ENCODE measurements around the gene THBS3. TPM values are rescaled to one million over a fixed set of nuclear protein-coding genes. Genes with fewer than 3 reads are reported as not detected.
"Not testable (repeated sequence)": the region's sequence is repeated elsewhere in the genome, so short reads cannot be mapped to it uniquely, and the experiment has no call there.

Gene THBS3
- total RNA-seq, 1 experiment from 2014 or later: 14.9 TPM

DNA sequence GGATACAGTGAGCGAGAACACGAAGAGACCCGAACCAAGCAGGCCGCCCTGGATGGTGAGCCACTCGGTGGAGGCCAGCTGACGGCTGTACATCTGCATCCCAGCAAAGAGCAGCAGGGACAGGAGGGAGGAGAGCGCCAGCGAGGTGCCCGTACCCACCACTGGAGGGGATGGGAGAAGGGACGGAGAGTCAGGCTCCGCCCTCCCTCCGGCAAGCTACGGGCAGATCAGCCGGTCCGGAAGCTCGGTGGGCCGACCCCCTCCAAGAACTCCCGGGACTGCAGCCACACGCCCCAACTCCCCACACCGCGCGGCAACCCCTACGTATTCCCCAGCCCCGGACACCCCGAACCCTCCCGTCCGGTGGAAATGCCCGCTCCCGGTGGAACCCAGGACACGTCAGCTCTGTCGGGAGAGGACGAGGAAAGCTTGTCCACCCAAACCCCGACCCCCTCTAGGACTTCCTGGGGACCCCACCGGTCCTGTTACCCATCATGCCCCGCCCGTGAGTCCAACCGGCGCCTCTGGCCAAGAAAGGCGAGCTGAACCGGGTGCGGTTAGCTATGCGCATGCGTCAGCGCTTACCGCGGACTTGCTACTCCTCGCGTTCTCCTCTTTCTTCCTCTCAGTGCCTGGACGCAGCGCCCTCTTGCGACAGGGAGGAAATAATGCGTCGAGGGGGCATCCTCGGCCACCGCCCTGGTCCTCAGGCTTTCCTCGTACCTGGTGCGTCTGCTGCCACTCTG is 34.8 kb downstream of the THBS3 start, which contains the start of gene KRTCAP2:
Gene KRTCAP2, minus strand, starts transcription at position 573 of the 746 bp plus-strand sequence. Its CDS starts 80 bp downstream, at position 493.
- peaks cover 14% of the 10 kb centered on the region for H3K36me3 ChIP-seq (replicated peaks; ENCODE audit: control insufficient read depth, insufficient read depth, low read length)
- DNase-seq: peak; percentile 97

GRCh38 chr1:155171836-155172731 is 35.6 kb downstream of the THBS3 start:
- Histone ChIP-seq H3K4me3 (ENCODE audit: insufficient read depth, low read depth, low read length) (peak overlapping the region; percentile 96), H3K27me3 (ENCODE audit: control insufficient read depth, insufficient read depth, low read length) (no peaks in the 10 kb centered on the region), H3K36me3 (replicated peaks; ENCODE audit: control insufficient read depth, insufficient read depth, low read length) (peaks cover 6% of the 10 kb centered on the region)
- DNase-seq: no peak

More for the DNA sequence above, 34.8 kb downstream of the THBS3 start, which contains the start of gene KRTCAP2:
- peak within 1 kb of the TSS; percentile 96 for H3K4me3 ChIP-seq (ENCODE audit: insufficient read depth, low read depth, low read length)
- no peaks in the 10 kb centered on the region for H3K27me3 ChIP-seq (ENCODE audit: control insufficient read depth, insufficient read depth, low read length)

DNA sequence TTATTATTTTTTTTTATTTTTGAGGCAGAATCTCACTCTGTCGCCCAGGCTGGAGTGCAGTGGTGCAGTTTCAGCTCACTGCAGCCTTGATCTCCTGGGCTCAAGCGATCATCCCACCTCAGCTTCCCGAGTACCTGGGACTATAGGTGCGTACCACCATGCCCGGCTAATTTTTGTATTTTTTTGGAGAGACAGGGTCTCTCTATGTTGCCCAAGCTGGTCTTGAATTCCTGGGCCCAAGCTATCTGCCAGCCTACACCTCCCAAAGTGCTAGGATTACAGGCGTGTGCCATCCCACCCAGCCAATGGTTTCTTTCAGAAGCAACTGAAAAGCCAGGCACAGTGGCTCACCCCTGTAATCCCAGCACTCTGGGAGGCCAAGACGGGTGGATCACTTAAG is 36.9 kb downstream of the THBS3 start:
- H3K4me3 ChIP-seq (ENCODE audit: insufficient read depth, low read depth, low read length): no peak overlapping the region
- H3K27me3 ChIP-seq (ENCODE audit: control insufficient read depth, insufficient read depth, low read length): no peaks in the 10 kb centered on the region; the same call in 1 of the 2 replicates
- H3K36me3 ChIP-seq (replicated peaks; ENCODE audit: control insufficient read depth, insufficient read depth, low read length): peaks cover 2% of the 10 kb centered on the region
- no peak for DNase-seq

GRCh38 chr1:155170101-155170785 is 37.5 kb downstream of the THBS3 start:
- Histone ChIP-seq H3K4me3 (ENCODE audit: insufficient read depth, low read depth, low read length) (no peak overlapping the region), H3K36me3 (replicated peaks; ENCODE audit: control insufficient read depth, insufficient read depth, low read length) (peaks cover 2% of the 10 kb centered on the region), H3K27me3 (ENCODE audit: control insufficient read depth, insufficient read depth, low read length) (no peaks in the 10 kb centered on the region; the same call in 1 of the 2 replicates)
- no peak for DNase-seq

DNA sequence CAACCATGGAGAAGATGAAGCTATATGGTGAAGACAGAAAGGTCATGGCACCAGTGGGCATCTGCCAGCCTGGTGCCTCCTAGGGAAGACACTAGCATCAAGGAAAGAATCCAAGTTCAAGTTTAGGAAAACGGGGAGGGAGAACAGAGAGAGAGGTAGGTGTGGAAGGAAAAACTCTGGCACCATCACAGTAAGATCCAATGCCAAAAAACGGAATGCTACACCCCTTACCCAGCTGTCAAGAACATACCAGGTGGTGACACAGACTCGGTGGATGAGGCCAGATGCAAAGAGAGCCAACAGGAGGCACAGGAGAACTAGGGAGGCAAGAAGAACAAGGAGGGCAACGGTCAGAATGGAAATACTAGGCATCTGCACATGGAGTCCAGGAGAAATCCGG is 38.2 kb downstream of the THBS3 start:
- Histone ChIP-seq H3K27me3 (ENCODE audit: control insufficient read depth, insufficient read depth, low read length) (no peaks in the 10 kb centered on the region; the same call in 1 of the 2 replicates), H3K4me3 (ENCODE audit: insufficient read depth, low read depth, low read length) (no peak overlapping the region), H3K36me3 (replicated peaks; ENCODE audit: control insufficient read depth, insufficient read depth, low read length) (peaks cover 2% of the 10 kb centered on the region)
- DNase-seq: peak; percentile 0

DNA sequence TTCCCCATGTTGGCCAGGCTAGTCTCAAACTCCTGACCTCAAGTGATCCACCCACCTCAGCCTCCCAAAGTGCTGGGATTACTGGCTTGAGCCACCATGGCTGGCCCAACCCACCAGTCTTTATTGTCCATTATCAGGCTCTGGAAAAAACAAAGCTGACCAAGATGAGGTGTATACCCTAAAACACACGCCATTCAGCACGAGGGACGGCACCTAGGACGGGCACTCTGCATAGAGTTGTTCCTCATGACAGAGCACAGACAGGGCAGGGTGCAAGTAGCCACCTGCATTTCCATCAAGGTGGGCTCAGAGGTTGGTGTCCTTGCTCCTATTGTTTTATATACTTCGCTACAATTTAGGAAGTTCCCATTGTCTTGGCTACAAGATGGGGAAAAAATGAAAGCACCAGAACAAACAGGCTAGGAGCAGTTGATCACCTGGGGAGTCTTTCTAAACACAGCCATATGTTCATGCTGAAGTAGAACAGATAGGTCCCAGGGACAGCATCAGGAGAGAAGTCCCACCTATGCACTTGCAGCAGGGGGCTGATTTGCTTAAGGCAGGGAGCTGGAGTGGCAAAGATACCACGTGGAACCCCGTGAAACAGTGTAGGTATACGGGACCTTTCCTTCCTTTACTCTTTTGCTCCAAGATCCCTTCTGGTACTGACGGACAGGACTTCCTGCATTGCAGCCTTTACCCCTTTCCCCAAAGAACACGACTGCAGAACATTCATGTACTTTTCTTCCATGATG is 39.1 kb downstream of the THBS3 start:
- DNase-seq: peak; percentile 4
- Histone ChIP-seq H3K36me3 (replicated peaks; ENCODE audit: control insufficient read depth, insufficient read depth, low read length) (peaks cover 2% of the 10 kb centered on the region), H3K4me3 (ENCODE audit: insufficient read depth, low read depth, low read length) (no peak overlapping the region), H3K27me3 (ENCODE audit: control insufficient read depth, insufficient read depth, low read length) (no peaks in the 10 kb centered on the region; the same call in 1 of the 2 replicates)

- H3K36me3 ChIP-seq (replicated peaks; ENCODE audit: control insufficient read depth, insufficient read depth, low read length); H3K4me3 ChIP-seq (ENCODE audit: insufficient read depth, low read depth, low read length); DNase-seq; H3K27me3 ChIP-seq (ENCODE audit: control insufficient read depth, insufficient read depth, low read length): not testable (repeated sequence)
Observed at GRCh38 chr1:155168105-155168445, 39.6 kb downstream of the THBS3 start.

GRCh38 chr1:155167166-155168104 is 40.3 kb downstream of the THBS3 start:
- Histone ChIP-seq H3K27me3 (ENCODE audit: control insufficient read depth, insufficient read depth, low read length) (no peaks in the 10 kb centered on the region; the same call in 1 of the 2 replicates), H3K36me3 (replicated peaks; ENCODE audit: control insufficient read depth, insufficient read depth, low read length) (peaks cover 2% of the 10 kb centered on the region), H3K4me3 (ENCODE audit: insufficient read depth, low read depth, low read length) (peak overlapping the region; percentile 52)
- DNase-seq: peak; percentile 95

DNA sequence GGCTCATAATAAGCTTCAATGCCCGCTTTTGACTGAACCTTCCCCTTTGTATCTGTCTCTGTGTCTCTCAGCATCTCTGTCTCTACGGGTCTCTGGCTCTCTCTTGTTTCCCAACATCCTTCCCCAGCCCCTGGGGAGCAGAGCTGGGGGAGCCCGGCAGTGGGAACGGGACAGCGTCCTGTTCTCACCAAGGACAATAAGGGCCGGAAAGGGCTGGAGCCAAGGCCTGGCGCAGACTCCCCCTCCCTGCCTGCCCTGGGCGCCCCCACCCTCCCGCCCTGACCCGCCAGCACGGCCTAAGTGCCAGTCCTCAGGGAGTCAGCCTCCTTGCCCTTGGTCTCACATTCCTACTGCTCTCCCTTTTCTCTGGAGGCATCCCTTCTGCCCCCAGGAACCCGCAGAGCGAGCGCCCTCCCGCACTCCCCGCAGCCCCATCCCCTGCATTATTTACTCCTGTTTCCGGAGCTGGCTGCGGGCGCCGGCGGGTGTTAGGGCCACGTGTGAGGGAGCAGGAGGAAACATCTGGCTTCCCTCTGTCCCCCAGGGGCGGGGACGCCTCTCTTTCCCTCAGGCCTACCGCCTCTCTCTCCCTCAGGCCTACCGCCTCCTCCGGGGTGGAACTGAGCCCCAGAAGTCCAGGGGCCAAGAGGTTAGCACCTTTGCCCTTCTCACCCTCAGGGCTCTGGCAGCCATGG is 41.1 kb downstream of the THBS3 start:
- H3K27me3 ChIP-seq (ENCODE audit: control insufficient read depth, insufficient read depth, low read length): no peaks in the 10 kb centered on the region; the same call in 1 of the 2 replicates
- H3K4me3 ChIP-seq (ENCODE audit: insufficient read depth, low read depth, low read length): peak overlapping the region; percentile 24
- peak; percentile 81 for DNase-seq

DNA sequence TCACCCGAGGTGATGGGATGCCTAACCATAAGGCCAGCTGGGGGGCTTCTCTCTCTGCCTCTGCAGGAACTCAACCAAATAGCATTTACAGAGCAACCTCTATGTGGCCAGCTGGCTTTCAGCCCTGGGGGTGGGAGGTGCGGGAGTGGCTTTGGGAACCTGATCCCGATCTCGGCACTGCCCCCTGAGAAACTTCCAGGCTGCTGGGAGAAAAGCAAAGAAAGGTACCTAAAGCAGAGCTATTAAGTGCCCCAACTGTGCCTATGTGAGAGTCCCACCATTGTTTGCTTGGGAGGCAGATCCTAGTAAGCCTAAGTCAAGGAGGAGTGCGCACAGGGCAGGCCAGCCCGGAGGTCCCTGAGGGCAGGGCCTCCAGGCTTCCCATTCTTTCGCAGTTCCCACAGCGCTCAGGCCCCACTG is 41.6 kb downstream of the THBS3 start:
- Histone ChIP-seq H3K4me3 (ENCODE audit: insufficient read depth, low read depth, low read length) (peak overlapping the region; percentile 24; the same call in 1 of the 2 replicates), H3K27me3 (ENCODE audit: control insufficient read depth, insufficient read depth, low read length) (no peaks in the 10 kb centered on the region; the same call in 1 of the 2 replicates), H3K36me3 (replicated peaks; ENCODE audit: control insufficient read depth, insufficient read depth, low read length) (peaks cover 2% of the 10 kb centered on the region)
- DNase-seq: peak; percentile 67

More for the DNA sequence above, 41.1 kb downstream of the THBS3 start:
- peaks cover 2% of the 10 kb centered on the region for H3K36me3 ChIP-seq (replicated peaks; ENCODE audit: control insufficient read depth, insufficient read depth, low read length)

GRCh38 chr1:155164625-155165024 is 43.1 kb downstream of the THBS3 start:
- DNase-seq; H3K36me3 ChIP-seq (replicated peaks; ENCODE audit: control insufficient read depth, insufficient read depth, low read length); H3K4me3 ChIP-seq (ENCODE audit: insufficient read depth, low read depth, low read length); H3K27me3 ChIP-seq (ENCODE audit: control insufficient read depth, insufficient read depth, low read length): not testable (repeated sequence)

DNA sequence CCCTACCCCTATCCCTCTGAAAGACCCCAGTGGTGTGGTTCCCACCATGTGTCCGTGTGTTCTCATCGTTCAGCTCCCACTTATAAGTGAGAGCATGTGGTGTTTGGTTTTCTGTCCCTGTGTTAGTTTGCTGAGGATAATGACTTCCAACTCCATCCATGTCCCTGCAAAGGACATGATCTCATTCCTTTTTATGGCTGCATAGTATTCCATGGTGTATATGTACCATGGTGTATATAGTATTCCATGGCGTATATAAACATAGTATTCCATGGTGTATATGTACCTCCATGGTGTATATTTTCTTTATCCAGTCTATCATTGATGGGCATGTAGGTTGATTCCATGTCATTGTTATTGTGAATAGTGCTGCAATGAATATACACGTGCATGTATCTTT is 43.9 kb downstream of the THBS3 start:
- DNase-seq; H3K36me3 ChIP-seq (replicated peaks; ENCODE audit: control insufficient read depth, insufficient read depth, low read length); H3K4me3 ChIP-seq (ENCODE audit: insufficient read depth, low read depth, low read length); H3K27me3 ChIP-seq (ENCODE audit: control insufficient read depth, insufficient read depth, low read length): not testable (repeated sequence)
